GM18858 (cell line): ENCODE measurements around the gene ATP2B2.

ENCODE experiments used
- ATAC-seq: cut with Tn5 transposase; IDR thresholded peaks from one replicate; pipeline ENCODE4 v1.9.1; 2021; ENCODE audit not compliant: unreplicated experiment

ATP2B2 gene

DNA sequence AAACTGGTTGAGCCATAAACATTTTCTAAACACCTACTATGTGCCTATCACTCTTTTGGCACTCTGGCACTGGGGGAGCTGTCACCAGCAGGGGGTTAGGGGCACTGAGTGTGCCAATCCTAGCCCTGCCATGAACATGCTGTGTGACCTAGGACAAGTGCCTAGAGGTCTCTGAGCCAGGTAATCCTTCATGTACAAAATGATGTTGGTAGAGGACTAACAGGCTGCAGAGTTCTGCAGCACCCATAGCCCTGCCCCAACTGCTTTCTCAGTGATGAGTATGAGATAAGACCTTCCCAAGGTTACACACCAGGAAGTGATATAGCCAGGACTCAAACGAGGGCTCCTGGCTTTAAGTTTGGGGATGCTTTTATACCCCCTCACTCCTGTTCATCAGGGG lies 99.6 kb downstream of the ATP2B2 start:
- ATAC-seq: no peak

DNA sequence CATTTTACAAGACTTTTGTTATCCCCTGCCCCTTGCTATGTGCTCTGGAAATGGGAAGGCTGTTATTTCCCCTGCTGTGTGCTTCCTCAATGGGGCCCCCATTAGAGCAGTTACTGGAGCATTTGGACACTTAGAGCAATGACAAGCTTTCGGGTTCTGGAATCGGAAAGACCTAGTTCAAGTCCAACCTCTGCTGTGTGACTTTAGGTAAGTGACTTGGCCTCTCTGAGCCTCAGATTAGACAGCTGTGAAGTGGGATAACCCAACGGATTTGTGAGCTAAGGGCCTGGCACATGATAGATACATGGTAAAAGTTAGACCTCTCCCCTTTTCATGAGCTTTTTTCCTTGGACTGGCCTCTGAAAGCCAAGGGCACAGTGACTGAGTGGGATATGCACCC lies 100.5 kb downstream of the ATP2B2 start:
- ATAC-seq: no peak

DNA sequence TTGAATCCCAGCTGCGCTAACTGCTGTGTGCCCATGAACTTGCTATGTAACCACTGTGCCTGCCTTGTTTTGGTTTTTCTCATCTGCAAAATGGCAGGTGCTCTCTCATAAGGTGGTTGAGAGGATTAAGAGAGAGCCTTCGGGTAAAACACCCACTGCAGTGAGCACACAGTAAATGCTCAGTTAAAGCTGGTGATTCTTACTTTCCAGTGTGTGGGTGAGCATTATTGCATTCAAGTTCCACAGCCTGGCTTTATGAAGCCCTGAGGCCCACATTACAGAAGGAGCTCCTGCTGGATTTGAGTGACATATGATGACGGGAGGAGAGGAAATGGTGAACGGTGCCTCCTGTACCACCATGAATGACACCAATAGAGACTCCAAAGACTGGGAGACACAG lies 101.0 kb downstream of the ATP2B2 start:
- ATAC-seq: no peak

DNA sequence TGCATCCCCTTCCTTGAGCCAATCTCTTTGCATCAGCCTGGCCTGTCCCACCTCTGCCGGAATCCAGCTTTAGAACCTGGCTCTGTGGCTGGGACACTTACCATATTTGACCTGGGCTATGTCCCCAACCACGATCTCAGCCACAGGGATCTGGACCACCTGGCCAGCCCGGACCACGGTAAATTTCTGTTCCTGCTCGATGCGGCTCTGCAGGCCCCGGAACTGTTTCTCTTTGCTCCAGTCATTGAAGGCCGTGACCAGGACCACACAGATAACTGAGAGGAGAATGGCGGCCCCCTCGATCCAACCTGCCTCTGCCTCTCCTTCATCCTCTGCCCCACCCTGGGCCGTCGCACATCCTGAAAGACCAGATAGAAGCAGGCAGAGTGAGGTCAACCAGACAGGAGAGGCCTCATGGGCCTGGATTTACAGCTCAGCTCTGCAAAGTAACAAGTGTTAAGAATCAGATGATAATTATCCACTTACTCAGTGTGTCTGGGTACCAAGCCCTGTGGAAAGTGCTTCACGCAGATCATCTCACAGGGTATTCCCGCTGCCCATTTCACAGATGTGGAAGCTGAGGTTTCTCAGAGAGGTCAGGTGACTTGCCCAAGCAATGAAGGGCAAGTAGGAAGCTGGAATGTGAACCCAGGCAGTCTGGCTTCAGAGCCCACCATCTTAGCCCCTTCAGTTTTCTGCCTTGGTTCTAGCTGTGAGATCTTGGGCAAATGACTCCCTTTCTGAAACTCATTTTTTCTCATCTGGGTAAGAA lies 103.2 kb downstream of the ATP2B2 start:
- ATAC-seq: no peak

DNA sequence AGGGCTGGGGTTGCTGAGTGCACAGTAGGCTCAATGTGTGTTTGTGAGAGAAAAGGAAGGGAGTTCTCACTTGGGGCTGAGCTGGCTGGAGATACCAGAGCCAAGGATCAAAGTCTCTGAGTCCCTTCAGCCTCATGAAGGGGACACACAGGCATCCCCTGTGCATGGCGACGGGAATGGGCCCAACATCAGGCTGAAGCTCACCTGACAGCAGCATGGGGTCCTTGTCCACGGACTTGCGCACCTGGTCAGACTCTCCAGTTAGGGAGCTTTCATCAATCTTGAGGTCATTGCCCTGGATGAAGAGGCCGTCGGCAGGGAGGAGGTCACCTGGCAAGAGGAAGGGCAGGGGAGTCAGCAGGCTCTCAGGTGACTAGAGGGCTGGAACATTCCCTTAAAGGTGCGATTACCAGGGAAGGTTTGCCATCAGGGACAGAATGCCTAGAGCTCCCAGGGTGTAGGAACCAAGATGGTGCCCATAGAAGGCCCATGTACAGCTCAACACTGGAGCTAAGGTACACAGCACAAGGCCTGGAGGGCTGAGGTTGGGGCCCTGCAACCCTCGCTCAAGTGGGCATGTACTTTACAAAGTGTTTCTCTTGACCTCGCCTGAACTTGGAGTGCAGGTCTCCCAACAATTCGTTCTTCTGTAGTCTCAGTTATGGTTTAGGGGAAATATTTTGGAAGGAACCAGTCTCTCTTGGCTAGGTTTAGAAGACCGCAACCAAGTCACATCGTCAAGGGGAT lies 104.5 kb downstream of the ATP2B2 start:
- no peak for ATAC-seq

DNA sequence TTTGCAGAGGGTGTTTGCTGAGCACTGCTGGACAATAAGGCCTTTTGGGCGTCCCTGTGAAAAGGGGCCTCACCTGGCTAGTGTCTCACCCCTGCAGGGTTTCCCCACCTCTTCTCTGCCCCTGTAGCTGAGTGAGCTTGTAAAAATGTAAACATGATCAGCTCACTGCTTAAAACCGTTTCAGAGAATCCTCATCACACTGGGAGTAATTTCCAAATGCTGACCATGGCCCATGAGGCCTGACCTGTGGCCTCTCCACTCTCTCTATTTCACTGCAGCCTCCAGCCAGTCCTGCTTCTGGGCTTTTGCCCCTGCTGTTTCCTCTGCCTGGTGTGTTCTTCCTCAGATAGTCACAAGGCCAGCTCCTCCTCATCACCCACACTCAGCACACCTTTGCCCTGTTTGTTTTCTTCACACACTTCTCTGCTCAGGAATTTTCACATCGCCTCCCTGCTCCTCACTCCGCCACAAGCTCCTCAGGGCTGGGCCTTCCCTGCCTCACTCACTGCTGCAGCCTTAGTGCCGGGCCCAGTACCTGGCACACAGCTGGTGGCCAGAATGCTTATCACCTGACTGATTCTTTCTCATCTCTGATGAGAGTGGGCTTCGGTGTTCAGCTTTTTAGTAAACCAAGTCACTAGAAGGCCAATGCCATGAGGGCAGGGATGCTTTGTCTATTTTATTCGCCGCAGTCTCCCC lies 105.2 kb downstream of the ATP2B2 start:
- ATAC-seq: no peak

DNA sequence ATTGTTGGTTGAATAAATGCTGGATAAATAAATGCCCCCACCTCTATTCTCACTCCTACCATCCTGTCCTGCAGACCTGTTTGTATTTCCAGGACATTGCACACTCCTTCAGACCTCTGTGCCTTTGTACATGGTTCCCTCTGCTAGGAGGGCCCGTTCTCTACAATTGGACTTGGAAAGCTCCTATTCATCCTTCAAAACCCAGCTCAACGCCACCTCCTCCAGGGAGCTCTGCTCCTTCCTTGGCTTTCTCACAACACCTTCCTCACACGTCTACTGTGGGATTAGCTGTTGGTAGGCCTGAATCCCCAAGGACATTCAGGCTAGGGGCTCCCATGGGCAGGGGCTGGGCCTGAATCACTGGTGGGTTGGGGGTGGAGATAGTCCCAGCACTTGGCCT lies 105.8 kb downstream of the ATP2B2 start:
- no peak for ATAC-seq

DNA sequence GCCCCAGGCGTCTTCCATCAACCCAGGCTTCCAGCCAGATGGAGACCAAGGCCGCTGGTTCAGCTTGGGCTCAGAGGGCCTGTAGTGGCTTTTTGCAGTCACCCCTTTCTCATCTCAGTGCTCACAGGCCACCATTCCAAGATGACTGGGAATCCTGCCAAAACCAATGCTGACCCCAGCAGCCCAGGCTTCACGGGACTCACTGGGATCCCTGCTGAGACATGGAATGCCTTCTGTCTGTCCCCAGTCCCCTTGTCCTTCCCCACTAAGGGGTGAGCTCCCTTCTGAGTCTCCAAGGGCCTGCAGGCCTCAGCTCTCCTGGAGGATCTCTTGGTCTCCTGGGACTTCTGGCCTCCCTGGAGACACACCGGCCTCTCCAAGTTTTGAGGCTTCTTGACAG lies 107.0 kb downstream of the ATP2B2 start:
- ATAC-seq: no peak

DNA sequence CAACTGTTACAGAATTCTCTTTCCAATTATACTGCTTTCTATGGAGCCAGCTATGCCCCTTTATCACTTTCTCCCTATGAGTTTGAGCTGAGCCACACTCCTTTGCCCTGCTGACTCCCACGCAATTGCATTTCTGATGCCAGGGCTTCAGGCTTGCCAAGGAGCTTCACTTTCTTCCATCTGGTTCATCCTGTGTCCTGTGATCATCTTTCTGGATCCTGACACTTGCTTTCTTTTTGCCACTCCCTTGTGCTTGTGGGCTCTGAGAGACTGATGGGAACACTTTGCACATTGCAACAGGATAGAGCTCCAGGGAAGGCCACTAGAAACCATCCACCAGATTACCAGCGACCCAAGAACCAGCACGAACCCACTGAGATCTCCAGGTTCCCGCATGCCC lies 107.5 kb downstream of the ATP2B2 start:
- no peak for ATAC-seq

DNA sequence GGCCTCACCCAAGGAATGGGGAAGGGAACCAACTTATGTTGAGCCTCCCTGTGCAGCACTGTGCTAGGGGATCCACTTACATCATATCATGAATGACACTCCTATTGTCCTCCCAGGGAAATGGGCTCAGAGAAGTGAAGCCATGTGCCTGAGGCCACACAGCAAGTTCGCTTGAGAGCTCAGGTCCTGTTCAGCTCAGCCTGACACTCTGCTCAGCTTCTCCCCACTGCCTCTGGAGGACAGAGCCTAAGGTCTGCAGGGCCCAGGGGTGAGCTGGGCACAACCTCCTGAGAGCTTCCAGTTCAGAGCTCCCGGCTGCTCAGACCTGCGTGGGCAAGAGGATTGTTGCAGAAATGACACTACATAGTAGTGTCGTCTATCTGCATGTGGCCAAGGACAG lies 108.5 kb downstream of the ATP2B2 start:
- no peak for ATAC-seq

DNA sequence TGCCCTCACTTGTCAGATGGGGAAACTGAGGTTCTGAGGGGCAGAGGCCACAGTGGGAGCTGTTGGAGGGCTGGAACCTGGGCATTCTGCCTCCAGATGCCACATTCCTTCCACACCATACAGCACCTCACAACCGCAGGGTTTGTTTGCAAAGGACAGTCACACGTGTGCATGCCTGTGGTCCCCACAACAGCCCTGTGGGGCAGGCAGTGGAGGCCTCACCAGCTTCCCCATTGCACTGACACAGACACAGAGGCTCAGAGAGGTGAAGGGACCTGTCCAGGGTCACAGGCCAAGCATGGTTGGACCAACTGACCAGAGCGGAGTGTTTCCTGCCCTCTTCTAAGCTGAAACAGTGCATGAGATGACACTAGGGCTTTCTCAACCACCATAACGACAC lies 109.3 kb downstream of the ATP2B2 start:
- no peak for ATAC-seq

DNA sequence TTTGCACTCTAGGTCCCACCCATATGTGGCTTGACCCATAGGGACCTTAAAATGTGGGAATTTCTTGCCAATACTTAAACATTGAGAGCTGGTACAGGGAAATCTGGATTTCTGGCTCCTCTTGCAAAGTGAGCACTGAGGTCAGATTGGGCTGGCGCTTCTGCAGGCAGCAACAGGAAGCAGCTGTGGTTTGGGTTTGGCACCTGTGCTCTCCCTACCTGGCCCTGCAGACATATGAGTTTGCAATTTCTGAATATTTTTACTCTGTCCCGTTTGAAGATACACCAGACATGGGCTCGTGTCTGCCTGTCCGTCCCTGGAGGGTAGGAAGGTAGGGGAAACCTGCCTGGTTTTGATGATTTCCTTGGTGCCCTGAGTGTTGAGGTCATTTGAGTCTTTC lies 109.7 kb downstream of the ATP2B2 start:
- ATAC-seq: no peak

DNA sequence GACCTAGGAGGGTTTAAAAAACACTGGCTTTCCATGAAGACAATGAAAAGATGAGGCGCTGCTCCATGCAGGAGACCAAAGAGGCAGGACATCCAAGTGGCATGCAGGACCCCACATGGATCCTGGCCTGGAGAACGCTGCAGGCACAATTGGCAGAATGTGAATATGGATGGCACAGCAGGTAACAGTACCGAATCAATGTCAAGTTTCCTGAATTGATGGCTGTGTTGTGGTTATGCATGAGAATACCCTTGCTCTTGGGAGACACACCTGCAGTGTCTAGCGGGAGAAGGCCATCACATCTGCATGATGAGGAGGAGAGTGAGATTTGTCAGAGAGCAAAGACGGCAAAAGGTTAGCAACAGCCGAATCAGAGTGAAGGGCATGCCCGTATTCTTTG lies 110.2 kb downstream of the ATP2B2 start:
- ATAC-seq: no peak

DNA sequence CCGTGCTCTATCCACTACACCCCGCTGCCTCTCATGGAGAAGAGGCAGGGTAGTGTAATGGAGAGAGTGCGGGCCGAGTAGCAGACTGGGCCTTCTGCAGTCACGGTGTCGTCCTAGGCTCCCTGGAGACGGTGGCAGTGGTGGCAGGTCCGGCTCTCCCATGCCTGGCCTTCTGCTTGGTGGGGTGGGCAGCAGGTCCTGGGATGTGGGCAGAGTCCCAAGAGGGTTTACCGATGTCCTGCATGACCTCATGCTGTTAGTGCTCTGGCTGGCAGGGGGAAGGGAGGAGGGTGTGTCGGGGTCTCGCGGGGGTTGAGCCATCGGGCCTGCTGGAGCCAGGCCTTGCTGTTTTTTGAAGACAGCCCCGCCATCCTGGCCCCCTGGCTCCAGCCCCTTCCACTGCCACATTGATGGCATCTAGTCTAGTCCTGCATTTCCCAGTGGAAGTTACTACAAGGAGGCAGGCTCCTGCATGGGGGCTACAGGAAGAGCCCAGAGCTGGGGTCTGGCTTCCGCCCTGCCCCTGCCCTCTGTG lies 110.8 kb downstream of the ATP2B2 start:
- ATAC-seq: no peak

DNA sequence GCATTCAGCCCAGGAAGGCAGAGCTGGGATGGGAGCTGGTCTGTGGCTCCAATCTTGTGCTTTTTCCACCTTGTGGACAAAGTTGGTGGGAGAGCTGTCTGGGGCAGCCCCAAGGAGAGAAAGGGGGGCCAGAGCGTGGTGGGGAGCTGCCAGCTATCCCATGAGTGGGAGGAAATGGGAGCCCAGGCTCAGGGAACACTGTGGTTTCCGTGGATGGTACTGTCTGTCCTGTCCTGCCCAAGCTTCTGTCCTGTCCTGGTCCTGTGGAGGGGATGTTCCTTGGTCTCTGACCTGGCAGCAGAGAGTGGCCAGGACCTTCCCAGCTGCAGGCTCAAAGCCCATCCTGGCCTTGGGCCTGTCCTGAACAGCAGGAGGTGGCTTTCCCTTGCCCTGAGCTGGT lies 111.9 kb downstream of the ATP2B2 start:
- ATAC-seq: no peak

DNA sequence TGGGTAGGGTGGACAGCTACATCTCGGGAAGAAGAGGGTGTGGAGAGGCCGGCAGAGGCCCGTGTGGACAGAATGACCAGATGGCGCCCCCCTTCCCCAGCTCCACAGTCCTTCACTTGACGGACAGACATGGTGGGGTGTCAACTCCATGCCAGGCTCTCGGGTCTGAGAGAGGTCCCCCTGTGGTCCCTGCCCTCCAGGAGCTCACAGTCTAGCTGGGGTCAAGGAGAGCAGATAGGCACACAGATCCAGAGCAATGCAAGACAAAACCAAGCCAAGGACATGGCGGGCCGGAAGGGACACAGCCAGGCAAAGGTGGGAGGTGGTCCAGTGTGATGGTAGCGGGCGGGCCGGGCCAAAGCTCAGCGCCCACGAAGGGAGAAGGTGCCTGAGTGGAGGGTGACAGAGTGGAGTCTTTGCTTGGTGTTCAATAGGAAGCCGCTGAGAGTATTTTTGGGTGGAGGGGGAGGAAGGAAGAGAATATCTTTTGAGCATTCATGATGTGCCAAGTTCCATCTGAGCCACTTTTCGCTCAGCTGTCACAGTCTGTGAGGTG lies 112.4 kb downstream of the ATP2B2 start:
- no peak for ATAC-seq

DNA sequence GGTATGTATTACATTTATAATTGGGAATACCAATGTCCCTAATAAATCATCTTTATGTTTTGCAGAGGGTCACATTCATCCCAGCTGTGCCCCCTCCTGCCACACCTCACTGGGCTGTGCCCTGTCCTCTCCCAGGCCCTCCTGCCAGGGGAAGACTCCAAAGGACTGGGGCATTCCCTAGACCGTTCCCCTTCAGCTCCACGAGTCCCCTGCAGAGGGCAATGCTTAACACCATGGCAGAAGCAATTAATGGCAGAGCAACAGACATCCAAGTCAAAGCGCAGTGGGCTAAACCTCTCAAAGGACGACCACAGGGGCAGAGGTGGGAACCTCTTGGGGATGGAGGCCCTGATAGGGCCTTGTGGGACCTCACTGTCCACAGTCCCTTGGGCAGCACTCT lies 113.1 kb downstream of the ATP2B2 start:
- ATAC-seq: no peak

DNA sequence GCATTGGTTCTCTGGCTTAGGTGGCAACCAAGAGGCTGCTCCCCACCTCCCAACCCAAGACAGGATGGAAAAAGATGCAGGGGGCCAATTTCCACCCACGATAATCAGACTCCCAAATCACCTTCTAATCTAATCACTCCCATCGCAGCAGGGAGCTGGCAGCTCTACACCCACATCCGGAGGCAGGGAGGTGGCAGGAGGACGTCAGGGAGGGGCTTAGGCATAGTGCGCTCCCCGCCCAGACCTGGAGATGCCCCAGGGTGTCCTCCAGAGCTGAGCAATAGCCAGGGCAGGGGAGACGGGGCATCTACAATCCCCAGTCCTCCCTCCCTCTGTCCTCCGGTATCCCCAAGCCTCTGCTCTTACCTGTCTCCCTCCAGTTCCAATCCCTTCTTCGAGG lies 114.0 kb downstream of the ATP2B2 start:
- ATAC-seq: no peak

DNA sequence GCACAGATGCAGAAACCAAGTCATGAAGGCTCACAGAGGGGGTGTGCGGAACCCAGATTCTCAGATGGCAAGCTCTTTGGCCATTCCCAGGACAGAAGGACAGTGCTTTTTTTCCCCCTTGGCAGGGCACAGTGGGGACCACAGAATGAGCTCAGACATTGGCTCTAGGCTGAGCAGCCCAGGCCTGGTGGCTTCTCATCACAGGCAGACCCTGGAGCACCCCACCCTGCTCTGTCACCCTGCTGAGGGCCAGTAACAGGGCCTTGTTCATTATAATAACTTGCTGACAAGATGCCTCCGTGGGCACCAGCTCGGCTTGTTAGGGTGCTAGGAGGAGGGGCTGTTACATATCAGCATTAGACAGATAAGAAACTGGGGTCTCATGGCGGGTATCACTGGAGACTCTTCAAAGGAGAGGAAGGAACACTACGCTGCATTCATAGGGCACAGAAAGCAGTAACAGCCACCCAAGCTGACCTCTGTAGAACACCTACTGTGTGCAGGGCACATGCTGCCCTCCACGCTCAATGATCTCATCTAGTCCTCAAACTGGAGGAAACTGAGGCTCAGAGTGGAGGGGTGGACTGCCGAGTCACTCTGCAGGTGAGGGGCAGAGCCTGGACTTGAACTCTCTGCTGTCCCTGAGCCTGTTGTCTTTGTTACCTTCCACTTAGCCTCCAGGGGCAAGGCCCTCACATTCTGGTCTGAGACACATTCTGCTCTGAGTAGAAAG lies 114.6 kb downstream of the ATP2B2 start:
- ATAC-seq: no peak

DNA sequence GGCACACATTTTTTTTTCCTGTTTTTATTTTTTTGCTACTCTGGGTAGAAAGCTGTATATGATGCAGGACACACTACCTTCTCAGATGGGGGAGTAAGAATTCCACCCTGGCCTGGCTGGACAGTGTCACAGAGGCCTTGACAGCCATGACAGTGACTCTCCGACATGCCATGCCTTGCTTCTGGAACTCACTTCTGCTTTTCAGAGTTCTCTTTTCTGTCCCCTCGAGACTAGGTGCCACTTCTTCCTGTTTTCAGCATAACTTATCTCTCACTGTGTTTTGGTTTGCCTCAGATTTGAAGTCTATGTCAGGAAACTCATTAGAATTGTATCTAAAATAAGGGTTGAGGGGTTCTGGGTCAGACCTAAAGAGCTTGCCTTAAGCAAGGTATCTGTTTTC lies 115.4 kb downstream of the ATP2B2 start:
- ATAC-seq: peak; percentile 81

DNA sequence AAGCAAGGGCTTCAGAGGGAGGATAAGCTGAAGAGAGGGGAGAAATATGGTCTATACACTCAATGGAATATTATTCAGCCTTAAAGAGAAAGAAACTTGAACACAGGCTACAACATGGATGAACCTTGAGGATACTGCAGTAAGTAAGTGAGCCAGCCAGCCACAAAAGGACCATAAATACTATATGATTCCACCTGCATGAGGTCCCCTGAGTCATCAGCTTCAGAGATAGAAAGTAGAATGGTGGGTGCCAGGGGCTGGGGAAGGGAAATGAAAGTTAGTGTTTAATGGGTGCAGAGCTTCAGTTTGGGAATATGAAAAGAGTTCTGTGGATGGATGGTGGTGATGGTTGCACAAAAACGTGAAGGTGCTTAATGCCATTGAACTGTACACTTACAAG lies 116.0 kb downstream of the ATP2B2 start:
- ATAC-seq: no peak
